Stimulated activated naive CD8-positive, alpha-beta T cell treated with anti-CD3 and anti-CD28 coated beads, Interleukin-15, amount 100 ng/mL, for 72 hours (primary cell): Measurements from ENCODE around the gene OLIG2.
A peak's percentile ranks its signal among the peaks of the same experiment; 100 is the strongest.

Experiments used
- ATAC-seq: fragments of 150-1000 bp; cut with Tn5 transposase; 2 replicates; pipeline ENCODE4 v1.10.0; 2021; ENCODE audit warnings: mild to moderate bottlenecking, moderate library complexity
- DNase-seq, 2 donors: peaks; one replicate each; pipeline ENCODE4 v3.0.0; 2021 to 2022
- H3K27ac Mint-ChIP-seq, 2 donors: one replicate each; pipeline ENCODE4 v1.8.0; 2022; ENCODE audit warnings: mild to moderate bottlenecking in 2 of 2, mixed read lengths in 2 of 2, moderate library complexity in 2 of 2
- H3K27me3 Mint-ChIP-seq: one replicate; pipeline ENCODE4 v1.8.0; 2022; ENCODE audit warnings: mixed read lengths
- H3K4me1 Mint-ChIP-seq: one replicate; pipeline ENCODE4 v1.8.0; 2022; ENCODE audit warnings: mild to moderate bottlenecking, mixed read lengths
- H3K4me3 Mint-ChIP-seq, 2 donors: one replicate each; pipeline ENCODE4 v1.8.0; 2022; ENCODE audit warnings: mild to moderate bottlenecking in 2 of 2, mixed read lengths in 2 of 2, moderate library complexity in 1 of 2
- H3K9me3 Mint-ChIP-seq, 2 donors: one replicate each; pipeline ENCODE4 v1.8.0; 2022; ENCODE audit warnings: mixed read lengths in 2 of 2

Gene OLIG2

GRCh38 chr21:33063375-33063883 is 37.7 kb downstream of the OLIG2 start:
- peaks cover 72% of the 10 kb centered on the region for H3K27me3 Mint-ChIP-seq
- H3K9me3 Mint-ChIP-seq = no peaks in the 10 kb centered on the region
- H3K27ac Mint-ChIP-seq = no peak overlapping the region
- no peak overlapping the region for H3K4me3 Mint-ChIP-seq
- DNase-seq (no peak), ATAC-seq (no peak)
- H3K4me1 Mint-ChIP-seq = peaks cover 16% of the 10 kb centered on the region

- ATAC-seq = no peak
- H3K4me1 Mint-ChIP-seq = peaks cover 11% of the 10 kb centered on the region
Measured at GRCh38 chr21:33063907-33064622, 38.3 kb downstream of the OLIG2 start.

GRCh38 chr21:33064623-33065390 is 39.1 kb downstream of the OLIG2 start:
- H3K4me3 Mint-ChIP-seq = no peak overlapping the region
- no peaks in the 10 kb centered on the region for H3K9me3 Mint-ChIP-seq
- DNase-seq = no peak
- no peak overlapping the region for H3K27ac Mint-ChIP-seq
- H3K4me1 Mint-ChIP-seq = peaks cover 10% of the 10 kb centered on the region
- ATAC-seq = no peak
- H3K27me3 Mint-ChIP-seq = peaks cover 84% of the 10 kb centered on the region

More at GRCh38 chr21:33063907-33064622, 38.3 kb downstream of the OLIG2 start:
- H3K27me3 Mint-ChIP-seq = peaks cover 78% of the 10 kb centered on the region
- H3K9me3 Mint-ChIP-seq = no peaks in the 10 kb centered on the region
- DNase-seq = no peak
- no peak overlapping the region for H3K4me3 Mint-ChIP-seq
- H3K27ac Mint-ChIP-seq = no peak overlapping the region

GRCh38 chr21:33067043-33067442 is 41.3 kb downstream of the OLIG2 start:
- no peak for ATAC-seq
- Mint-ChIP-seq H3K27me3 (peaks cover 85% of the 10 kb centered on the region), H3K4me3 (no peak overlapping the region), H3K27ac (no peak overlapping the region), H3K4me1 (peaks cover 19% of the 10 kb centered on the region), H3K9me3 (no peaks in the 10 kb centered on the region)
- DNase-seq = no peak

GRCh38 chr21:33067457-33067856 is 41.7 kb downstream of the OLIG2 start:
- DNase-seq (no peak), ATAC-seq (no peak)
- H3K27ac Mint-ChIP-seq = no peak overlapping the region
- peaks cover 21% of the 10 kb centered on the region for H3K4me1 Mint-ChIP-seq
- no peaks in the 10 kb centered on the region for H3K9me3 Mint-ChIP-seq
- H3K4me3 Mint-ChIP-seq = no peak overlapping the region
- peaks cover 88% of the 10 kb centered on the region for H3K27me3 Mint-ChIP-seq

GRCh38 chr21:33069243-33069642 is 43.5 kb downstream of the OLIG2 start:
- Mint-ChIP-seq H3K4me3 (no peak overlapping the region), H3K4me1 (peaks cover 21% of the 10 kb centered on the region), H3K27me3 (peaks cover 89% of the 10 kb centered on the region), H3K27ac (no peak overlapping the region), H3K9me3 (no peaks in the 10 kb centered on the region)
- ATAC-seq (no peak), DNase-seq (no peak)

GRCh38 chr21:33069645-33069993 is 43.9 kb downstream of the OLIG2 start:
- Mint-ChIP-seq H3K27ac (no peak overlapping the region), H3K9me3 (no peaks in the 10 kb centered on the region), H3K4me1 (peaks cover 21% of the 10 kb centered on the region), H3K27me3 (peaks cover 89% of the 10 kb centered on the region), H3K4me3 (peak overlapping the region; percentile 45 to 59)
- no peak for ATAC-seq
- DNase-seq = no peak

- Mint-ChIP-seq H3K4me3 (peak within 1 kb of the TSS; percentile 83 to 89), H3K9me3 (no peaks in the 10 kb centered on the region), H3K27ac (no peak within 1 kb of the TSS), H3K4me1 (peaks cover 21% of the 10 kb centered on the region), H3K27me3 (peaks cover 89% of the 10 kb centered on the region)
- peak; percentile 34 to 38 for DNase-seq
- ATAC-seq = peak; percentile 76
Measured at GRCh38 chr21:33069994-33070743, 44.4 kb downstream of the OLIG2 start, which contains the start of gene OLIG1. TSS of gene OLIG1 (plus strand) at chr21:33070141. CDS start at chr21:33070247, 106 bp downstream.

- Mint-ChIP-seq H3K27me3 (peaks cover 87% of the 10 kb centered on the region), H3K4me3 (peak overlapping the region in 1 of 2 donors; percentile 89), H3K9me3 (no peaks in the 10 kb centered on the region), H3K27ac (no peak overlapping the region), H3K4me1 (peaks cover 21% of the 10 kb centered on the region)
- ATAC-seq = peak; percentile 22
- no peak for DNase-seq
Measured at GRCh38 chr21:33070744-33070997, 44.9 kb downstream of the OLIG2 start.

GRCh38 chr21:33070998-33071769 is 45.4 kb downstream of the OLIG2 start:
- H3K4me3 Mint-ChIP-seq = peak overlapping the region; percentile 83 to 89
- H3K27ac Mint-ChIP-seq = no peak overlapping the region
- peaks cover 90% of the 10 kb centered on the region for H3K27me3 Mint-ChIP-seq
- peak; percentile 55 for ATAC-seq
- peak; percentile 7 to 18 for DNase-seq
- H3K9me3 Mint-ChIP-seq = no peaks in the 10 kb centered on the region
- H3K4me1 Mint-ChIP-seq = peaks cover 22% of the 10 kb centered on the region

- H3K27ac Mint-ChIP-seq = no peak overlapping the region
- no peak for ATAC-seq
- peak overlapping the region; percentile 83 to 89 for H3K4me3 Mint-ChIP-seq
- peak in 1 of 2 donors; percentile 3 for DNase-seq
- H3K9me3 Mint-ChIP-seq = no peaks in the 10 kb centered on the region
- peaks cover 90% of the 10 kb centered on the region for H3K27me3 Mint-ChIP-seq
- peaks cover 29% of the 10 kb centered on the region for H3K4me1 Mint-ChIP-seq
Measured at GRCh38 chr21:33071770-33072306, 46.1 kb downstream of the OLIG2 start.

GRCh38 chr21:33073636-33074035 is 47.9 kb downstream of the OLIG2 start:
- Mint-ChIP-seq H3K27me3 (peaks cover 78% of the 10 kb centered on the region), H3K27ac (no peak overlapping the region), H3K4me3 (no peak overlapping the region), H3K4me1 (peaks cover 35% of the 10 kb centered on the region), H3K9me3 (no peaks in the 10 kb centered on the region)
- ATAC-seq (no peak), DNase-seq (no peak)

GRCh38 chr21:33075128-33075527 is 49.4 kb downstream of the OLIG2 start:
- peaks cover 68% of the 10 kb centered on the region for H3K27me3 Mint-ChIP-seq
- no peaks in the 10 kb centered on the region for H3K9me3 Mint-ChIP-seq
- H3K4me3 Mint-ChIP-seq = no peak overlapping the region
- no peak for DNase-seq
- no peak overlapping the region for H3K27ac Mint-ChIP-seq
- peaks cover 35% of the 10 kb centered on the region for H3K4me1 Mint-ChIP-seq
- ATAC-seq = no peak

- ATAC-seq = no peak
- peaks cover 35% of the 10 kb centered on the region for H3K4me1 Mint-ChIP-seq
- H3K4me3 Mint-ChIP-seq = no peak overlapping the region
- H3K27ac Mint-ChIP-seq = no peak overlapping the region
- peaks cover 66% of the 10 kb centered on the region for H3K27me3 Mint-ChIP-seq
- no peaks in the 10 kb centered on the region for H3K9me3 Mint-ChIP-seq
- no peak for DNase-seq
Measured at GRCh38 chr21:33075596-33076195, 50.0 kb downstream of the OLIG2 start.
